Stimulated activated CD8-positive, alpha-beta memory T cell treated with anti-CD3 and anti-CD28 coated beads, Interleukin-15, amount 100 ng/mL, for 24 hours (primary cell): ENCODE data around the gene SPIN2B.

Source experiments
- DNase-seq: peaks from one replicate; pipeline ENCODE4 v3.0.0-alpha.2; 2020; ENCODE audit warnings: low read depth

The SPIN2B gene

GRCh38 chrX:57070185-57070984 lies 51.0 kb downstream of the SPIN2B start:
- no peak for DNase-seq
